HG02571 (cell line): Measurements from ENCODE around the gene COL15A1.

Experiments
- ATAC-seq: cut with Tn5 transposase; IDR thresholded peaks from one replicate; pipeline ENCODE4 v1.9.1; 2021; ENCODE audit warnings: mild to moderate bottlenecking, moderate library complexity; ENCODE audit not compliant: unreplicated experiment

The COL15A1 gene

DNA sequence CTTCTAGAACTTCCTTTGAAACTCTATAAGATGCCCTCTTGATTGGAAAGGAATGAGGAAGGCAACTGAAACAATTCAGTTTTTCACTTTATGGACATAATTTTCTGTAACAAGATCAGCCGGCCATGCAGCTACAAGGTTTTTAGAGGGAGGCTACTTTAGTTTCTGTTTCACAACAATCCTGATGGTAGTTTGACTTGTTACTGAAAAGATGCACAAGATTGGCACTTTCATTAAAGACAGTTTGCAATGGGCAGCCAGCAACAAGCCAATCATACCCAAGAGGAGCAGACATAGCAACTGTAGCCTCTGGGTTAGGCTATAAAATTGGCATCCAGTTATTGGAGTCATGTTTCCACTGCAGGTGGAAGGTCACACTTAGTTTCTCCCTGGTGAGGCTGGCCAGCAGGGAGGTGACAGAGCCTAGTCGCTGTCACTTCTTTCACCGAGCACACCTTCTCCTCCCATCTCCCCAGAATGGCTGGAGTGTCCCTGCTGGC, 87.0 kb downstream of the COL15A1 start:
- ATAC-seq: no peak

DNA sequence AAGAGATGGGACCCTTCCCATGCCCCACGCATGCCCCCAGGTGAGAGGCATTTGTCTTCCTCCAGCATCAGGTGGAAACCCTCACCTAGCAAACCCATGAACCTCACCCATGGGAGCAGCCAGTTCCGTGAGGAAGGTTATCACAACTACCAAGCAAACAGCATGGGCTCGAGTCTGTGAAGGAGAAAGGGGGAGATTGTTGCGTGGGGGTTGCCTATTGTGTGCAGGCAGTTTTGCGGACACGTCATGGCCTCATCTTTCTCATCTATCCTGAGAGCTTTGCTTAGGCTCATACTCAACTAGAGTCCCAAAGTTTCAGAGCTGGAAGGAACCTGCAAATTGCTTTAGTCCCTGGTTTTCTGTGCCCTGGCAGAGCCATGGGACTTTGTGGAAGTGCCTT, 87.6 kb downstream of the COL15A1 start:
- ATAC-seq: no peak

DNA sequence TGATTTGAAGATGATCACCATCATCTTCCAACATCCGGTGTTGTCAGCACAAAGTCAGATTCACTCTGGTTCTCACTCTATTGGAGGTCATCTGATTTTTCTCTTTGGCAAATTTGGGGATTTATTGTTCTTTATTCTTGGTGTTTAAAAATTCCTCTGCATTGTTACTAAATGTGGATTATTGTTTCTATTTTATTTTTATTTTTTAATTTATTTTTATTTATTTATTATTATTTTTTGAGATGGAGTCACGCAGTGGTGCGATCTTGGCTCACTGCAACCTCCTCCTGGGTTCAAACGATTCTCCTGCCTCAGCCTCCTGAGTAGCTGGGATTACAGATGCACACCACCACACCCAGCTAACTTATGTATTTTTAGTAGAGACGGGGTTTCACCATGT, 88.3 kb downstream of the COL15A1 start:
- ATAC-seq: no peak

DNA sequence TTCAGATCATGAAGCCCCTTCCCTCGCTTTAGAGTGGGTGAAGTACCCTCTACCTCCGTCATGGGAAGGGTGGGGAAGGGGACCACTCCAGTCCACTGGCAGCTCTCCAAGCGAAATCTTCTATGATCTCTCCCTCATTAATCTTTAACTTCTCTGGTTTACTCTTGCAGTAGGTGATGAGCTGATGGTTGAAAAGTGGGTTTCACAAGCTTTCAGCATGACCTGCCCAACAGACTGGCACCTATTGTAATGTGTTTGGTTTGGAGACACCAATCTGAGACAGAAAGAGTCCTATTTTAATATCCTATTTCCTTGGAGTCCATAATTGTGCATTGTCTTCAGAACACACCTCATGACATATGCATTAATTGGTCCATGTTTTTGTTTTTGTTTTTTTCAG, 90.4 kb downstream of the COL15A1 start:
- no peak for ATAC-seq

DNA sequence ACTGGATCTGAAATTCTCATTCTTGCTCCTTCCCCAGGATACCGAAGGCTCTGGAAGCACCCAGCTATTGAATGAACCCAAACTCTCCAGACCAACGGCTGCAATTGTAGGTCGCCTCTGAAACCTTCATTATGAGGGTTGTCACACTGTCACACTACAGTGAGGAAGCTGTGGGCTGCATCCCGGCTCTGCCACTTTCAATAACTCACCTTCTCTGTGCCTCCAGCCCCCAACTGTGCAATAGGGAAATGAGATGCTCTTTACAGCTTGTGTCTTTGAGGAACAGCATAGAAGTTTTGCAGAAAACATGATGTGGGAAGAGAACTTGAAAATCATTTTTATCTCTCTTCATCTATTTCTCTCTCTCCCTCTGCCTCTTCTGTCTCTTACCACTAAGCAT, 91.6 kb downstream of the COL15A1 start:
- no peak for ATAC-seq

DNA sequence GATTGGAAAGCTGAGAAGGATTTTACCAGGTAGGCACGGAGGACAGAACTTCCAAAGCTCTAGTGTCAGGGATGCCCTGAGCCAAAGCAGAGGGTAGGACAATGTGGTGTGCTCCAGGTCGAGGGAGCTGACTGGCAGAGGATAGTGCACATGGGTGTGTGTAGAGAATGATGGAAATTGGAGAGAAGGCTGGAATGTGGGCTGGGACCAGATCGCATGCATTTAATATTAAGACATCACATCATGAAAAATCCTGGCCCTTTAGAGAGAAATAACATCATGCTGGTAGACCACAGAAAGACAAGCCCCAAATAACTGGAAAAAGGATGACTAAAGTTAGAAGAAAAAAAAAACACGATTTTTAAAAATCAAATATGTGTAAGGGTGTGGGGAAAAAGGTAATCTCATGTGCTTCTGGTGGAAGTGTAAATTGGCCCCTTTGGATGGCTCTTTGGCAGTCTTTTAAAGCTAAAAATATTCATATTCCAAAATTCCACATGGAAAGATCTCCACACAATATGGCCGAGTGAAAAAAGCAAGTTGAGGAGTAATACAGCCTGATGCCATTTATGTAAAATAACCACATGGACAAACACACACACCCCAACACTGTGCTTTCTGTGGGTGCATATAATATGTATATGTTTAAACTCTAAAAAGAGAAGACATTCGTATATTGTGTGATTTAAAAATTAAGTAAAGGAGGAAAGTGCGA, 94.2 kb downstream of the COL15A1 start:
- no peak for ATAC-seq

DNA sequence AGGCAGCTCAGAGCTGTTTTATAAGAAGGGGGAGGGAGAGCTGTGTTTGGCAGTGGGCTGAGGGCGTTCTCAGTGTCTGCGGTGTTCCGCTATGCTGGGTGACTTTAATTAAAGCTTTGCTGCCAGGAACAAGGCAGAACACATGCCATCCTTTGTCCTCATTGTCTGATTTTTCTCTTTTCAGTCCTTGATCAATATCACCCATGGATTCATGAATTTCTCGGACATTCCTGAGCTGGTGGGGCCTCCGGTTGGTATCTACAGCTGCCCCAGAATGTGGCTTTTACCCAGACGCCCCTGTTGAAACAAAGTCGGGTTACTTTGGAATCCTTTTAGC, 94.7 kb downstream of the COL15A1 start:
- no peak for ATAC-seq

DNA sequence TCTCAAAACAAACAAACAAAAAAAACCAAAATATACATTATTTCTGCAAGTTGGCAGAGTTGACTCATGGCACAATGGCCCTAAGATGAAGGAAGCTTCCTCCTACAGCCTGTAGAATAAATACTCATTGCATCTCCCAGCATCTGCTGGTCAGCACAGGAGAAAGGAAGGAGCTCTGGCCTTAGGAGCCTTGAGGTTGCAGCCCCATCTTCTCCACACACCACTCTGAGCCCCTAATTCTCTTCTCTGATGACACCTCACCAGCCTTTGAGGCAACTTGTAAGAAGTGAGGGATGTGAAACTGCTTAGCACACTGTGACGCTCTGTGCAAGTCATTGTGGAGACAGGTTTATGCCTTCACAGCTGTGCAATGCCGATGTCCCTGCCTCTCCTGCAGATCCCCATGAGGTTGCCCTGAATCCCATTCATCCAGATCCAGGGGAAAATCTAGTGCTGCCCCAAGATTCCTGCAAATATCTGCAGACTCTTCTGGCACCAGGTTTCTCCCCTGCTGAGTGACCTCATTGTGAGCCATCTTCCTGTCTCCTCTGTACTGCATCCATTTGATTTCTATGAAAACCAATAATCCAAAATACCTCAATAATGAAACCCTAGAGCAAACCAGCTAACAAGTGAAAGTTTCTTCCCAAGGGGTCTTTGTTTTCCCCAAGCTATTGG, 95.9 kb downstream of the COL15A1 start:
- ATAC-seq: no peak

DNA sequence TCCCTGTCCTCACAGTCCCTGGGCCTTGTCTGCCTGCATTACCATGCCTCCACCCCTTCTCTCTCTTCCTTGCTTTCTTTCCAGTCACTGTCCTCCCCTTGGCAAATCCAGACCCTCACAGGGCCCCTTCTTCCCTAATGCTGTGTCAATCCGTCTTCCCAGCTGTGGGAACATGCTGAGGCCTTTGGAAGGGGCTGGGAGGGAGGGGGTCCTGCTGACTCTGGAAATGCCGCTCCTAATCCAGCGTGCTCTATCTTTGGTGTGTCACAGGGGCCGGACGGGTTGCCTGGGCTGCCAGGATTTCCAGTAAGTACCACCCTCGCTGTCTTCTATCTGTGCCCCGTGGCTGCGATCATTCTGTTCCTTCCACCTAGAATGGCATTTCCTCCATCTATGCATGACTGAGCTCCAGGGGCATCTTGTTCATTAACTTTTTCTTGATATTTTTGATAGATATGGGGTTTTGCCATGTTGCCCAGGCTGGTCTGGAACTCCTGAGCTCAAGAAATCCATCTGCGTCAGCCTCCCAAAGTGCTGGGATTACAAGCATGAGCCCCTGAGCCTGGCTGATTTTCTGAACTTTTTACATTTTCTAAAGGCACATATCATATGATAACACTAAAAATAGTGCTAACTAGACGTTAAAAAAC, 96.7 kb downstream of the COL15A1 start:
- no peak for ATAC-seq

DNA sequence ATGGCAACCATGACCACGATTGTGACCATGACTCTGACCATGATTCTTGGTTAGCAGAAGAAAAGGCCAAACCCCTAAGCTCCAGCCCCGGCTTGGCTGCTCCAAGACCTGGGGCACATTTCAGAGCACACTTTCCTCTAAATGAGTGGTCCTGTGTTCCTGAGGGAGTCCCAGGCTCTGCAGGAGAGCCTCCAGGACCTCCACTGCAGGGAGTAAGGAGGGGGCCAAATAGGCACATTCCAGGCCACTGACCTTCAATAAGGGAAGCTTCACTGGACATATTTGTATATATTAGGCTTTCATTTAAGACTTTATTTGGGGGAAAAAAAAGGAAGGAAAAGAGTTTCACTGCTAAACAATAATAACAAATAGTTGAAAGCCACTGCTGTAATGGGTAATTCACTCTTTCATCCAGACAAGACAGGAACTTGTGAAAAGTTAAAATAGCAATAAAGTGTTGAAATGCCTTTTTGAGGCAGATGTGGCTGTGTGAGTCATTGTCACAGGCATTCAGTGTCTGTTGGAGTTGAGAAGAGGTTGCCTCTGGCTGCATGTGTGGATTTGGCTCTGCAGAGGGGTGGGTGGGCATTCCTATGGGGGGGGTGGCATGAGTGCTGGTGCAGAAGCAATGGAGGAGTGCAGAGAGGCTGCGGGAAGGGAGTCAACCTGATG, 97.3 kb downstream of the COL15A1 start:
- no peak for ATAC-seq

DNA sequence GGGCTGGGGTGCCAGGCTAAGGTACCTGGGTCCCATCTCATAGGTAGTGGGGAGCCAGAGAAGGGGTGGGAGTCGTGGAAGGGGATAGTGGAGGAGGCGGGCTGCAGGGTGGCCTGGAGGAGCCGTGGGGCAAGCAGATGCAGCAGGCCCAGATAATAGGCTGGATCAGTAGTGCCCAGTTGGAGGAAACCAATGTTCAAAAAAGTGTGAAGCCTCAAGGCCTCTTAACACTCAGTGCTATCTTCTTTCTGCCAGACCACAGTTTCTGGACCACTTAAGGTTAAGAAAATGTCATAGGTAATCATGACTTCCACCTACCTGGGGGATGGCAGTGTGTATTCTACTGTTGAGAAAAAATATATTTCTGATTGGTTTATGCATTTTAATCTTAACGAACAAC, 97.9 kb downstream of the COL15A1 start:
- no peak for ATAC-seq

DNA sequence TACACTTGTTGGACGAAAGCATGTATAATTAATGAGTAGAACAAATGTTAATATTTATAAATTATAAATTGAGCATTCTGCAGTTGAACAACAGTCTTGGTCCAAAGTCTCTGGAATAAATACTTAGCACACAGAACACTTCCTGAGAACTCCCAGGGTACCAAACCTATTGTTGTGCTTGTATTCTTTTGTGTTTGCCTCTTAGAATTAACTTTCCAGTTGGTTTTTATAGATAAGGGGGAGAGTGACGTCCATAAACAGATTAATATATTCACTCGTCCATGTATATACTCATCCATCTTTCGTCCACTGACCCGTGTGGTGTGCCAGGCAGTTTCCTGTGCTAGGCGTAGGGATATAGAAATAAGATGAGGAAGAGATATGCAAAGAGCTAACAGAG, 98.9 kb downstream of the COL15A1 start:
- no peak for ATAC-seq

DNA sequence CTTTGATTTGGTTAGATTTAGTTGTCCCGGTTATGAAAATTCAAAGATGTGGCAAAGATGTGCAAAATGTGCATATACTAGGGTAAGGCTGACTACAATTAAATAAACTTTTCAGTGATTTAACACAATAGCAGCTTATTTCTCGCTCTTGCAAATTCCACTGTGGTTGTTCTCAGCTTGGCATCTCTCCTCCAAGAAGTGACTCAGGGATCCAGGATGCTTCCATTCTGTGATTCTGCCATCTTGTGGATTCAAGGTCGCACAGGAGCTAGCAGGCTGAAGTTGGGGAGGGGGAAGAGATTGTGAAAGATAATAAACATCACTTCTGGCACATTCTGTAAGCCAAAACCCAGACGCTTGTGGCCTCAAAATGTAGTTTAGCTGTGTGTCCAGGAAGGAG, 101.1 kb downstream of the COL15A1 start:
- ATAC-seq: no peak

DNA sequence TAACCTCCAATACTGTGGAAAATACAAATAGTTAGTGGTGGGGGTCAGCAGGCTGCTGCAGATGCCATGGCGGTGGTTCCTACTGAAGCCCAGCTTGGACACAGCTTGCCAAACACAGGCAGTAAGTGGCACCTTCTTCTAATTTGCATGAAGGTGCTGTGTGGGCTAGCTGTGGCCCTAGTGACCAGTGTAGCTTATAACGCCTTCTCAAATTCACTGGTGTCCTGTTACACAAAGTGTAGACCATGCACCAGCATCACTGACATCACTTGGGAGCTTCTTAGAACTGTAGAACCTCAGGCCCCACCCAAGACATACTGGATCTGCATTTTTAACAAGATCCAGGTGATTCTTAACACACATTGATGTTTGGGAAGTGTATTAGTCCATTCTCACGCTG, 102.4 kb downstream of the COL15A1 start:
- no peak for ATAC-seq

DNA sequence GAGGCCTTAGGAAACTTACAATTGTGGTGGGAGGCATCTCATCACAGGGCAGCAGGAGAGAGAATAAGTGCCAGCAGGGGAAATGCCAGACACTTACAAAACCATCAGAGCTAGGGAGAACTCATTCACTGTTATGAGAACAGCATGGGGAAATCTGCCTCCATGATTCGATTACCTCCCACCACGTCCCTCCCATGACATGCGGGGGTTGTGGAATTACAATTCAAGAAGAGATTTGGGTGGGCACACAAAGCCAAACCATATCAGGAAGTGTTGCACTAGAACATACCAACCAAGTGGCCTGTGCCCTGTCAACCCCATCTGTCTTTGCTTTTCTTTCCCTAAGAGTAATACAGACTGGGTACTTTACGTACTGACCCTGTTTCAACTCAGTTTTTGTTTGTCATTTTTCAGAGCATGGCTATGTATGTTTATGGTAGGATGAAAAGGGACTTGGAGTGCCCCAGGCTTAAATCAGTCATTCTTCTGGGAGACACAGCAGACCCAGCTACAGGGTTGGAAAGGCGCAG, 102.9 kb downstream of the COL15A1 start:
- ATAC-seq: no peak

DNA sequence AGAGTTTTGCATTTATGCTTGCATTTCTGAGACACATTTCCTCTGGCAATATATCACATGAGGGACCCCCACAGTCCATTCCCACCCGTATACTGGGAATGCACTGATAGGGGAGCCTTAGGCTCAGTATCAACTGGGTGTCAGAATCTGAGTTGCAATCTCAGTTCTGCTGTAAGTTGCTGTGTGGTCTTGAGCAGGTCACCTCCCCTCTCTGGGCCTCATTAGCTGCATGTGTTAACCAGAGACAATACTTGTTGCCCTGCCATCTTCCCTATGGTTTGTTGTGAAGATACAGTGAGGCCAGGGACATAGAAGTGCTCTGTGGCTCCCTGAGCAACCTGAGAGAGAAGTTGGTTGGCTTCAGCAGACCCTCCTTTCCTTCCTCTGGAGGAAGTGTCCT, 105.5 kb downstream of the COL15A1 start:
- no peak for ATAC-seq

DNA sequence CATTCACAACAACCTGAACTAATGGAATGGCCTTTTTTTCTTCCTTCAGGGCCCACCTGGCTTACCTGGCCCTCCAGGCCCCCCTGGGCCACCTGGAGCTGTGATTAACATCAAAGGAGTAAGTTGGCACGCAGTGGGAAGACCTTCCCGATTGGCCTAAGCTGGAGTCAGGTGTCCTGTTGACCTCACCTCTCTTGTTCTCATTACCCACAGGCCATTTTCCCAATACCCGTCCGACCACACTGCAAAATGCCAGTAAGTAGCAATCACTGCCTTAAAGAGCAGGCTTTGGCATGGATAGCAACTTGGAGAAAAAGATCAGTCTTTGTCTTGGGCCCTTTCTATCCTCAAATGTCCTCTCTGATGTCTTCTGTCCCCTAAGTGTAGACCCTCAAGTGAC, 105.9 kb downstream of the COL15A1 start:
- ATAC-seq: no peak

DNA sequence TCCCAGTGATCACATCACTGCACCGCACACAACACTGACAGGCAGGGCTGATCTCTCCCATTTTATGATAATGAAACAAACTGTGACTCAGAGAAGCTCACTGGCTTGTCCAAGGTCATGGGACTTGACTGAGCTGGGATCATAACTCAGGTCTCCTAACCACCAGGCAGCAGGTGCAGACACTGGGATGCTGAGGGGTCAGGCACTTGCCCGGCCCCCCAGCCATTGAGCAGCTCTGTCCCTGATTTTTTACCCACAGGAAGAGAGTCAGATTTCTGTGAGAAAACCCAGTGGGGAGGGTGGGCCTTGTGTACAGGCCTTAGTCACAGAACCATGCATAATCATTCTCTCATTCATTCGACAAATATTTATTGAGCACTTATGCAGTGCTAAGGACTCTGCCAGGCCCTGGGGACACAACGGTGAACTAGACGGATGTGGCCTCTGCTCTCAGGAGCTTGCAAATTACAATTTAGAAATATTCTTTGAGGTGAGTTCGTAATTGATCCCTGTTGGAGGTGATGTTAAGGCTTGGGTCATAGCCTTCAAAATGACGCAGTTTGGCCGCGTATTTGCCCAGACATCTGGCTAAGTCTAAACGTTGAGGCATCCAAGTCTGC, 106.7 kb downstream of the COL15A1 start:
- no peak for ATAC-seq

DNA sequence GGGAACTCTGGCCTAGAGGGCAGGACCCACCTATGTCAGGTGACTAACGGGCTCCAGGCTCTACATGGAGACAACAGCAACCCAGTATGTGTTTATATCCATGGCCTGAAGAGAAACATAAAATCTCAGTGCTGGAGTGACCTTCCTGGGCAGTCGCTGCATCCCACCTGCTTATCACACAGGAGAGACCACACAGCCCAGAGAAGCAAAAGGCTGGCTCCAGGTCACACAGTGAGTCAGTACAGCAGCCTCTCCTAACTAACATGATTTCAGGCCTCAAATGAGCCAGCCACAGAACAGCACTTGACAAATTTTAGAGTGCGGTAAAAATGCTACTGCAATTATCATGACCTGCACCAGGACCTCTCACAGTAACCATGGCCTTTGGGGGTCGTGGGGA, 107.2 kb downstream of the COL15A1 start:
- ATAC-seq: no peak

DNA sequence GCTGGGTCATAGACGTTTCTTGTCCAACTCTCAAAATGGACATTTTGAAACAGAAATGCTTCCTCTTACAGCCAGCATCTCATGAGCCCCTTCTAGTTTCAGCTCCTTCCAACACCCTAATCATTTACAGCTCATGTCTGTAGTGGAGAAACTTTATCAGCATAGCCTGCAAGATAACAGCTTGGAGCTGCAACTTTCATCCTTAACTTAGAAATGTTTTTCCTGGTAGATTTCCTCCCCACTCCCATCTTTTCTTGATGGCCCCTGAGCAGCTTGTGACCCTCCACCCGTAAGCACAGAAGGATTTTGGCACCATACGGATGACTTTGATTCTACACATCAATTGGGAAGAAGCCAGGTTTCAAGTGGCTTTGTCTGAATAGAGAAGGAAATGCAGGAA, 107.7 kb downstream of the COL15A1 start:
- ATAC-seq: no peak

DNA sequence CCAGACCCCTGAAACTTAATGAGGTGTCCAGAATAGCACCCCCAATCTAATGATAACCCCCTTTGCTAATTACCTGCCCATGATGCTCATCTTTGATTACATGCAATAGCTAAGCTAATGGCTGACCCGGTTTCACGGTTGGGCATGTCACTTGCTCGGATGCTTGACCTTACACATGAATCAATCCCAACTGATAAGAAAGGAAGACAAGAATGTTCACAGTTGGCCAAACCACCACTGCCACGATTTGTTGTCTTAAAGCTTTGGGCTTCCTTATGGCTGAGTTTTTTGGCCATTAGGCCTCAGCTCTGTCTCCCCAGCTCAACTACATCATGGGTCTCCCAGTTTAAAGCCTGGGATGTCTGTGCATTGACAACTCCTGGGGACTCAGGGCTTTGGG, 108.1 kb downstream of the COL15A1 start:
- no peak for ATAC-seq
